Mucosa of descending colon (tissue), 3 donors: ENCODE measurements around the gene HOXD11. TPM values are rescaled to one million over a fixed set of nuclear protein-coding genes. Genes with fewer than 3 reads are reported as not detected.

Experiments
- ATAC-seq: fragments of 200-7000 bp; cut with Tn5 transposase; one replicate; pipeline ENCODE4 v1.9.1; 2020; ENCODE audit warnings: mild to moderate bottlenecking, moderate library complexity
- DNase-seq, 3 donors: peaks; one replicate each; pipeline ENCODE4 v3.0.0-alpha.2; 2020
- H3K36me3 ChIP-seq: fragments of 200-600 bp; one replicate; pipeline ENCODE4 v1.8.0; 2021; ENCODE audit warnings: low read depth, mild to moderate bottlenecking
- H3K4me1 ChIP-seq: fragments of 200-600 bp; one replicate; pipeline ENCODE4 v1.8.0; 2021; ENCODE audit warnings: low read depth, mild to moderate bottlenecking
- H3K4me3 ChIP-seq: fragments of 200-600 bp; one replicate; pipeline ENCODE4 v1.8.0; 2021; ENCODE audit warnings: mild to moderate bottlenecking
- H3K9me3 ChIP-seq: fragments of 200-600 bp; one replicate; pipeline ENCODE4 v1.8.0; 2021; ENCODE audit warnings: mild to moderate bottlenecking
- CTCF ChIP-seq: fragments of 200-600 bp; IDR thresholded peaks from one replicate; pipeline ENCODE4 v1.8.0; 2022; ENCODE audit warnings: antibody characterized with exemption, mild to moderate bottlenecking
- intact Hi-C, 2 donors: fragments of 100-400 bp; cut with DNase I in 1 of 2; cut with micrococcal nuclease in 1 of 2; formaldehyde crosslinking; loops; one replicate each; pipeline versions ENCODE4 v1.11.0 to v1.11.1; 2022; cut with DNase I, micrococcal nuclease
- total RNA-seq, 3 donors: library from RNA; stranded (reverse); fragmentation: NEBNext Ultra II Directional in 2 of 3; extraction: Animal tissue kit (Norgen Biotek cat#: 25700) in 2 of 3; gene quantifications; one replicate each; pipeline versions ENCODE4 v1.2.1 to v1.2.4, GENCODE V29; 2021 to 2023
- donor health status: DM: no; HTN: no; CAD: no; lungs with moderate emphysema.
- donor health status: DM: no; HTN: no; CAD: no.
- donor health status: DM: no; HTN: yes; CAD: no.

HOXD11 gene
- total RNA-seq, 3 donors from 2014 or later, result 1.2 to 2.1 (median 2.1) TPM

- peaks cover 17% of the 10 kb centered on the region for H3K4me1 ChIP-seq
- DNase-seq (peak in 1 of 3 donors; percentile 52), ATAC-seq (peak; percentile 25)
- no peak for TF ChIP-seq CTCF
- H3K9me3 ChIP-seq, result no peaks in the 10 kb centered on the region
- H3K36me3 ChIP-seq, result no peaks in the 10 kb centered on the region
- intact Hi-C loops, result loop anchor here (5.0 to 10.0 kb wide), 4 partner anchors 509 to 1016 kb away; no protein-coding TSS in a partner anchor
- no peak overlapping the region for H3K4me3 ChIP-seq
These were observed 21.3 kb downstream of the HOXD11 start for GRCh38 chr2:176128172-176128981.

GRCh38 chr2:176128982-176129796 lies 22.1 kb downstream of the HOXD11 start, which contains the start of gene HOXD8:
HOXD8 (plus strand) TSS chr2:176129705; CDS start chr2:176130367, 662 bp downstream.
- no peaks in the 10 kb centered on the region for H3K36me3 ChIP-seq
- TF ChIP-seq CTCF, result no peak
- DNase-seq (peak; percentile 71 to 84 (median 76)), ATAC-seq (peak; percentile 83)
- H3K4me1 ChIP-seq, result peaks cover 17% of the 10 kb centered on the region
- intact Hi-C loops, result loop anchor here (5.0 to 10.0 kb wide), 4 partner anchors 508 to 1016 kb away; no protein-coding TSS in a partner anchor
- H3K4me3 ChIP-seq, result peak within 1 kb of the TSS; percentile 36
- H3K9me3 ChIP-seq, result no peaks in the 10 kb centered on the region

GRCh38 chr2:176129813-176130146 lies 22.7 kb downstream of the HOXD11 start:
- DNase-seq (peak in 2 of 3 donors; percentile 55 to 60), ATAC-seq (peak; percentile 57)
- Histone ChIP-seq H3K4me1 (peaks cover 17% of the 10 kb centered on the region), H3K36me3 (no peaks in the 10 kb centered on the region), H3K4me3 (peak overlapping the region; percentile 36), H3K9me3 (no peaks in the 10 kb centered on the region)
- intact Hi-C loops, result loop anchor here (5.0 to 10.0 kb wide), 4 partner anchors 508 to 1015 kb away; no protein-coding TSS in a partner anchor
- TF ChIP-seq CTCF, result no peak

- Histone ChIP-seq H3K4me1 (peaks cover 17% of the 10 kb centered on the region), H3K36me3 (no peaks in the 10 kb centered on the region), H3K4me3 (peak overlapping the region; percentile 36), H3K9me3 (no peaks in the 10 kb centered on the region)
- intact Hi-C loops, result no loop called here
- no peak for TF ChIP-seq CTCF
- DNase-seq (peak; percentile 60 to 74 (median 67)), ATAC-seq (peak; percentile 61)
These were observed 23.3 kb downstream of the HOXD11 start for GRCh38 chr2:176130147-176130956.
